ENCODE measurements around the gene DHX35.

The DHX35 gene

DNA sequence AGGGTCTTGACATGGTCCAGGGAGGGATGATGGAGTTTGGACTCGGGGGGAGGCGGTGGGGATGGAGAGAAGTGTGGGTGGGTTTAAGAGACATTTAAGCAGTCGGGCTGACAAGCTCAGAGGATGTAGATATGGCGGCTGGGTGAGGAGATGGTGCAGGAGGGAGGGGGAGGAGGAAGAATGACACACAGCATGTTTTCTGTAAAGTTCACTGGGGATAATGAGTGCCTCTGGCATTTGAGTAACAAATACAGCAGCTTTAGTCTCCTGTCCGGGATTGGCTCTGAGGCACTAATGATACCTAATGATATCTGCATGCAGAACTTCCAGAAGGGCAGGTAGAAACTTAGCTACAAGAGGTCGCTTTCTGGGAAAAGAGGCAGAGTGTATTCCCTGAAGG lies 107.8 kb downstream of the DHX35 start:
- no peak for DNase-seq

DNA sequence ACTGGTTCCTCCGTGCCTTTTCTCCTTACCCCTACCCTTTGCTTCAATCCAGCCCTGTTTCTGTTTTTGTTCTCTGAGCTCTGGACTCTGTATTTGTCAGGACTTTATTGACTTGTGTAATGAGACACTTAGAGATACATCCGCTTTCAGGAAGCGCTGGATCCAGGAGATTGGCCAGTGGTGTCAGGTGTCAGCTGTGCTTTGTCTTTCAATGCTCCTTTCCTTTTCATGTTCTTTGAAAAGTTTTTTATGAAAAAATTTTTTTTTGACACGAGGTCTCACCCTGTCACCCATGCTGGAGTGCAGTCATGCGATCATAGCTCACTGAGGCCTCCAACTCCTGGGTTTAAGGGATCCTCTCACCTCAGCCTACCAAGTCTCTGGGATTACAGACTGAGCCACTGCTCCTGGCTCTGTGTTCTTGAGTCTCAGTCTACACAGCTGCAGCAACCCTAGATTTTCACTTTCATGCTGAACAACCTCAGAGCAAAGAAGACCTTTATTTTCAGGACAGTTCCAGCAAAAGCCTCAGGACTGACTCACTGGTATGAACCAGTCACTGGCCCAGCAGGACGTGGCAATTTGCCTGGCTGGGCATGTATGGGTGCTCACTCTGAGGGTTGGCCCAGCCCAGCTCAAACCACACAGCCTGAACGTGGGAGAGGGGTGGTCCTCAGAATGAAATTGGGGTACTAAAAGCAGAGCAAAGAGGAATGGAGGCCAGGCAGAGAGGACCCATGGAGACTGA lies 108.5 kb downstream of the DHX35 start:
- DNase-seq = no peak

DNA sequence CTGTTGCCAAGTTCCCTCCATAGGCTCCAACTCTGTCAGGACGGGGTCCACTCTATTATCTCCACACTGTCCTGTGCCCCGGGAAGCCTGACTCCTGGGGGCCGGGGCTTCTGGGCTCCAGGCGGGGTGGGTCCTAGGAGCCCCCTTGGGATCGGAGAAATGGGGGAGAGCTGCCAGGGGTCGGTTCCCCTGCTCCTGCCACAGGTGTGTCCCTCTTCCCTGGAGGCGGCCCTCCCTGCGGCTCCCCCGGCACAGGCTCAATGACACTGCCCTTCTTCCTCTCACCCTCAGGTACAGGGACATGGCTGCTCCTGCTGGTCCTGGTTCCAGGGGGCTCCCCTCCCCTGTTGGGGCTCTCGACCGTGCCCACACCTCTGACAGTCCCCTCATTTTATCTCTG lies 110.0 kb downstream of the DHX35 start:
- DNase-seq = no peak

DNA sequence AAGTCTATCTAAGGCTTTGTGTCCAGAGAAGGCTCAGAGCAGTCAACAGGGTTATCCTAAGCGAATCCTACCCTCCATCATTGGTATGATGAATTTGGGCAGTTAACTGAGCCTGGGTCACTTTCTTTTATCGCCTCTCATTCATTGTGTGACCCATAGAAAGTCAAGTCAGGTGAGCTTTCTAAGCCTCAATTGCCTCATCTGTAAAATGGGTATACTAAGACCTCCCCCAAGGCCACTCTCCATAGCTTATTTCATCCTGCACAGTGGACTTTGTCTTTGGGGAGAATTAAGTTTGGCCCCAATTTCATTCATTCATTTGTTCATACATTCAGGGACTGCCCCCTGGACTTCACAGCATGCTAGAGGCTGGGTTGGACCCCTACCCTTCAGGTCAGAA lies 110.5 kb downstream of the DHX35 start:
- DNase-seq = no peak

DNA sequence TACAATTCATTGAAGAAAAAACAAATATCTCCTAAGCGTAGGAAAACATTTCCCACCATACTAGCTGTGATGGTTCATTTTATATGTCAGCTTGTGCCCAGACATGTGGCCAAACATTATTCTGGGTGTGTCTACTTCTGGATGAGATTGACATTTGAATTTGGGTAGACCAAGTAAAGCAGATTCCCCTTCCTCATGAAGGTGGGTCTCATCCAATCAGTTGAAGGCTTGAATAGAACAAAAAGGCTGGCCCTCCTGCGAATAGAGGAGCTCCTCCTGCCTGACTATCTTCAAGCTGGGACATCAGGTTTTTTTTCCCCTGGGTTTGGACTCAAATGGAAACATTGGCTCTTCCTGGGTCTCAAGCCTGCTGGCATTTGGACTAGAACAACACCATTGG lies 113.6 kb downstream of the DHX35 start:
- DNase-seq = no peak

DNA sequence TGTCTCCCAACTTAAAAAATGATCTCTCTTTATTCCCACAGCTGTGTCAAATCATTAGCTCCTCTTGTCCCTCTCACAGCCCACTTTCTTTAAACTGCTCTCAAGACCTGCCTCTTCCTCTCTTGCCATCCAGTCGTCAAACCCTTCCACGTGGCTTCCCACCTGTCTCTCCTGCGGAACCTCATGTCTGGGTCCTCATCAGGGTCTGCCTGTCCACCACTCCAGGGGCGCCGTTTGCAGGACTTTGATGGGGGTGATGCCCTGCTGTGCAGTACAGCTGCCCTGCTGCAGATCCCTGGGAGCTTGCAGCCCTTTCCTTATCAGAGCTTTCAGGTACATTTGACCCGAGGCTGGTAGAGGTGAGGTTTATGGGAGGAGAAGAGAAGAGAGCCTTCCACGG lies 114.8 kb downstream of the DHX35 start:
- no peak for DNase-seq

DNA sequence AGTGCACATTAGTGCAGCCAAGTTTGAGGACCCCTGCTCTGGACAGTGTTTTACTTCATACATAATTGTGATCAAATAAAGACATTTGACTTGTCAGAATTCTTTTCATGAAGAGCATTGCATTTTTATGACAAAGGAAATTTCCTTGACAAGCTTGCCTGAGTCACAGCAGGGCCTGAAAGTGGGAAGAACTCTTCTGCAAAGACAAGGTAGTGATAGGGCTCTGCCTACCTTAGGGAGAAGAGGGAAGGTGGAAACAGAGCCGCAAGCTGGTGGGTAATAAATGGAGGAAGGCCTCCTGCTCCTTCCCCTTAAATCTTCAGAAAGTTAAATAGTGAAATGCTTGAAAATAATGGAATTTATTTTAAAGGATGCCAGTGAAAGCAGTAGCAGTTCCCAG lies 118.2 kb downstream of the DHX35 start:
- no peak for DNase-seq

DNA sequence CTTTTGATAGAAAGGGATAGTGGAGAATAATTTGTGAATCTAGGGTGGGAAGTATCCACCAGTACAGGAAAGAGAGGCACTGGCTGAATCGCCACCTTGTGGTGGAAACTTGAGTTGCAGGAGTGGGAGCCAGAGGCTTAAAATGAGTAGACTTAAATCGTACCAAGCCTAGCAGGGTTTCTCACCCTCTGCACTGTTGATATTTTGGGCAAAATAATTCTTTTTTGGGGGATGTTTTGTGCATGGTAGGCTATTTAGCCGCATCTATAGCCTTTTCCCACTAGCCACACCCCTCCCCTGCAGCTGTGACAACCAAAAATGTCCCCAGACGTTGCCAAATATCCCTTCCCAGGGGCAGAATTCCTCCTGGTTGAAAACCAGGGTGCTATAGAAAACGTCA lies 119.1 kb downstream of the DHX35 start:
- peak; percentile 80 for DNase-seq

DNA sequence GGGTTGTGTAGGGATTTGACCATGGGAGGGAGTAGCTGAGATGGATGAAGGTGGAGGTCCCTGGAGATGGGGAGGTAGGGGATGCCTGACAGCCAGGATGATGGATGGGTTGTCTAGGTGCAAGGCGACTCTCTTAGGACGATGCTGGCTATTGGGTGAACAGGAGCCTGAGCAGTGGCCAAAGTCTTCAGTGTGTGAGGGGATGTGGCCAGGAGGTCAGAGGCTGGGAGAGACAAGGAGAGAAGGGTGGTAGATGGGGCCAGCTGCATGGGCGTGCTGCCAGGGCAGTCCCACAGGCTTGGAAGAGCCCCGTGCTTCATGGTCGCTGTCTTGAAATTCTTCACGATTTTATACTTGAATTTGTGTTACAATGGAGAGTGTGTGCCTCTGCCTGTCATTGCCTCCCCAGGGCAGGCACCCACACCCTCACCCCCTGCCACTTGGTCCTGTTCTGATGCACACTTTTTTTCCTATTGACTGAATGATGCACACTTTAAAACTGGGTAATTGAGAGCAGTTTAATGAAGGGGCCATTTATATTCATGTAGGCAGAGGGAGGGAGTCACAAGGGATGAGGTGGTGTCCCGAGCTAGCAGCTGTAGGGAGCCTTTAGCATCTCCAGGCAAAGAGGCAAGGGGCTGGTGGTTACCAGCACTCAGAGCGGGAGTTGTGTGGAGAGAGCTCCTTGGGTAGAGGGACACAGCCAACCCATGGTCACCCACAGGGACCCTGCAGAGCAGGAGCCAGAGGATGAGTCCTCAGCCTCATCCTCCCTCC lies 120.7 kb downstream of the DHX35 start:
- DNase-seq = no peak

DNA sequence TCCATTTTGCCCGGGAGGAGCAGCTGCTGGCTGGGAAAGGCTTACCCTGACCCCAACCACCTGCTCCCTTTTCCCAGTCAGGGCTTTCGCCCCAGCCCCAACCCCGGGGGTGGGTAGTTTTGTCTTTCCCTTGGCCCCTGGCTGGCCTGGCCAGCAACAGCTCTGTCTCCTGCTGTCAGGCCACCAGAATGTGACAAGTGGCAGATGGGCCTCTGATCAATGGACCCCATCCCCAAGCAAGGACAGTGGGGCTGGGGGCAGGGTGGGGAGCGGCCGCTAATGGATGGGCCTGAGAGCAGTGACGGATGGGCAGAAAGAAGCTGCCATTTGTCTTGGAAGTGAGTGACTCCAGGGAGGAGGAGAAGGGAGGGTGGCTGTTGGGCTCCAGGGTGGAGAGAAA lies 121.6 kb downstream of the DHX35 start:
- DNase-seq = no peak

DNA sequence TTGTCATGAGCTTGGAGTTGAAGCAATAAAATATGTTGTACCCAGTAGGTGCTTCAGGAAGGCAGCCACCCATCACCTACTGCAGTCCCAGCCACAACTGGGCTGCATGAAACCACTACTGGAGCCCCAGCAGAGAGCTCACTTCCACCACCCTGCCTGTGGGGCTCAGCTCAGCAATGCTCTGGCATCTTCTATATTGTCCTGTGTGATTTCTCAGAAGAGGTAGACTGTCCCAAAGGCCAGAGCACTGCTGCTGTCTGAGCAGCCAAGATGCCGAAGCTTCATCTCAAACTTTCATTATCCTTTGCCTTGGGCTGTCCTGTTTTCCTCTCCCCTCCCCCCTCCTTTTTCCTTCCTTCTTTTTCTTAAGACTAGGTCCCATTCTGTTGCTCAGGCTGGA lies 126.9 kb downstream of the DHX35 start:
- no peak for DNase-seq

All from activated CD4-positive, alpha-beta T cell treated with anti-CD3 and anti-CD28 coated beads, Interleukin-2, amount 50 U/mL, for 16 hours (primary cell).